B cell (primary cell): ENCODE data around the gene PLGRKT. TPM values are rescaled to one million over a fixed set of nuclear protein-coding genes. Genes with fewer than 3 reads are reported as not detected.

Experiments
- ATAC-seq: fragments of 200-7000 bp; cut with Tn5 transposase; one replicate; pipeline ENCODE4 v1.10.0; 2021; ENCODE audit warnings: low read depth, mild to moderate bottlenecking, moderate number of reproducible peaks, moderate library complexity
- CTCF ChIA-PET: fragments of 350-600 bp; sonication (Branson Sonifier 250); formaldehyde crosslinking; loops from one replicate; lab custom pipeline; 2021; ENCODE audit warnings: antibody characterized with exemption, inconsistent platforms; lab: Charles Lee
- POLR2A ChIA-PET: fragments of 350-600 bp; sonication (Branson Sonifier 250); formaldehyde crosslinking; loops from one replicate; lab custom pipeline; 2021; ENCODE audit warnings: antibody characterized with exemption; lab: Charles Lee
- DNase-seq: peaks from one replicate; pipeline ENCODE4 v3.0.0; 2013
- H2AFZ ChIP-seq: 2 replicates; pipeline ENCODE4 v1.6.1; 2012; ENCODE audit warnings: mild to moderate bottlenecking, low read depth, low read length; ENCODE audit not compliant: insufficient read depth, poor library complexity, severe bottlenecking
- H3K27ac ChIP-seq, 2 donors: 1 replicate in 1 of 2; 2 replicates in 1 of 2; pipeline ENCODE4 v1.5.1; 2012 to 2013; ENCODE audit warnings: low read length in 2 of 2, mild to moderate bottlenecking in 2 of 2, moderate library complexity in 1 of 2
- H3K27me3 ChIP-seq, 4 experiments: fragments of 200-600 bp in 1 of 4; sonication (generic) in 1 of 4; replicated peaks in 1 of 4; 1 replicate in 2 of 4; 2 replicates in 2 of 4; pipeline versions ENCODE4 v1.6.1 to v1.7.0; 2013 to 2016; ENCODE audit warnings: low read length in 3 of 4, mild to moderate bottlenecking in 2 of 4, mixed read lengths in 1 of 4, moderate library complexity in 1 of 4; ENCODE audit not compliant: insufficient read depth in 4 of 4, control insufficient read depth in 3 of 4; ENCODE audit errors: control extremely low read depth in 1 of 4
- H3K36me3 ChIP-seq, 2 experiments: replicated peaks in 1 of 2; 1 replicate in 1 of 2; 2 replicates in 1 of 2; pipeline versions ENCODE4 v1.6.1 to v1.7.1; 2013; ENCODE audit warnings: low read length in 1 of 2; ENCODE audit not compliant: insufficient read depth in 2 of 2, control insufficient read depth in 1 of 2; ENCODE audit errors: control extremely low read depth in 1 of 2, extremely low read depth in 1 of 2
- H3K4me1 ChIP-seq, 2 donors: fragments of 200-600 bp in 1 of 2; sonication (generic) in 1 of 2; 1 replicate in 1 of 2; 2 replicates in 1 of 2; pipeline versions ENCODE4 v1.5.1 to v1.6.1; 2013 to 2017; ENCODE audit warnings: low read length in 2 of 2; ENCODE audit not compliant: control insufficient read depth in 2 of 2, insufficient read depth in 2 of 2
- H3K4me2 ChIP-seq: replicated peaks from 2 replicates; pipeline ENCODE3; 2012; ENCODE audit warnings: mild to moderate bottlenecking, low read depth, low read length; ENCODE audit not compliant: poor library complexity, severe bottlenecking
- H3K4me3 ChIP-seq, 5 experiments: fragments of 200-600 bp in 1 of 5; sonication (generic) in 1 of 5; 1 replicate in 3 of 5; 2 replicates in 2 of 5; pipeline versions ENCODE4 v1.5.1 to v1.7.0; 2011 to 2016; ENCODE audit warnings: low read length in 4 of 5, mild to moderate bottlenecking in 4 of 5, low read depth in 2 of 5, control low read depth in 1 of 5, moderate library complexity in 1 of 5; ENCODE audit not compliant: insufficient read depth in 1 of 5; ENCODE audit errors: control extremely low read depth in 1 of 5, extremely low read depth in 1 of 5
- H3K79me2 ChIP-seq: fragments of 200-600 bp; sonication (generic); one replicate; pipeline ENCODE4 v1.6.0; 2016; ENCODE audit warnings: low read length; ENCODE audit not compliant: control insufficient read depth, insufficient read depth
- H3K9ac ChIP-seq: fragments of 200-600 bp; sonication (generic); 2 replicates; pipeline ENCODE4 v1.6.1; 2017; ENCODE audit warnings: mild to moderate bottlenecking, low read length, moderate library complexity
- H3K9me3 ChIP-seq, 3 donors: one replicate each; pipeline versions ENCODE4 v1.6.1 to v1.7.1; 2013; ENCODE audit warnings: low read length in 2 of 3; ENCODE audit not compliant: control insufficient read depth in 2 of 3, insufficient read depth in 1 of 3; ENCODE audit errors: control extremely low read depth in 1 of 3
- H4K20me1 ChIP-seq: 2 replicates; pipeline ENCODE4 v1.6.0; 2012; ENCODE audit warnings: mild to moderate bottlenecking, low read length; ENCODE audit not compliant: insufficient read depth, control insufficient read depth, poor library complexity, severe bottlenecking
- H3K27ac Mint-ChIP-seq: one replicate; pipeline ENCODE4 v1.8.0; 2021; ENCODE audit warnings: mixed read lengths
- H3K27me3 Mint-ChIP-seq: one replicate; pipeline ENCODE4 v1.8.0; 2021; ENCODE audit warnings: mixed read lengths
- H3K4me1 Mint-ChIP-seq: one replicate; pipeline ENCODE4 v1.8.0; 2021; ENCODE audit warnings: mixed read lengths
- H3K4me3 Mint-ChIP-seq: one replicate; pipeline ENCODE4 v1.8.0; 2021; ENCODE audit warnings: mixed read lengths
- H3K9me3 Mint-ChIP-seq: one replicate; pipeline ENCODE4 v1.8.0; 2022; ENCODE audit warnings: mixed read lengths; ENCODE audit not compliant: insufficient read depth
- CTCF ChIP-seq: fragments of 200-600 bp; IDR thresholded peaks from one replicate; pipeline ENCODE4 v1.8.0; 2022; ENCODE audit warnings: antibody characterized with exemption, mild to moderate bottlenecking
- EZH2 ChIP-seq: IDR thresholded peaks from 2 replicates; pipeline ENCODE4 v1.6.1; 2012; ENCODE audit warnings: borderline replicate concordance, low read depth, mild to moderate bottlenecking, moderate library complexity, low read length; ENCODE audit not compliant: insufficient read depth, poor library complexity, severe bottlenecking
- WGBS: methylation state at CpG from one replicate; pipeline ENCODE4 v1.1.5; 2013; ENCODE audit warnings: missing lambda C conversion rate; ENCODE audit not compliant: insufficient coverage; 5-methylcytosine and 5-hydroxymethylcytosine counted together
- intact Hi-C: fragments of 100-400 bp; cut with micrococcal nuclease; formaldehyde crosslinking; loops from one replicate; pipeline ENCODE4 v1.10.0; 2022
- polyA plus RNA-seq: library from polyadenylated mRNA; depleted of rRNA; stranded (reverse); fragments of >200 nt; gene quantifications from 2 replicates; pipeline ENCODE4 v1.2.3, GENCODE V29; 2012
- total RNA-seq, 2 donors: library from RNA; stranded (reverse); fragments of 120-200 nt in 1 of 2; gene quantifications; 1 replicate in 1 of 2; 2 replicates in 1 of 2; pipeline versions ENCODE4 v1.2.3 to v1.2.4, GENCODE V29; 2013 to 2022

PLGRKT gene
- total and polyA plus RNA-seq, 2 donors (not counting 1 experiment from before 2014, with no cell fraction given) = 8.4 to 11.0 TPM

GRCh38 chr9:5326893-5327548, 110.7 kb downstream of the PLGRKT start:
- ChIA-PET POLR2A (no interaction called here), CTCF (interaction anchor here (1.5 kb wide), 1 partner anchor 263 kb away, joined by 3 read pairs; no protein-coding TSS in a partner anchor)
- TF ChIP-seq EZH2 (no peak), CTCF (no peak)
- Histone ChIP-seq H3K4me1 (no peaks in the 10 kb centered on the region), H3K4me2 (no peak overlapping the region), H4K20me1 (no peaks in the 10 kb centered on the region), H2AFZ (no peak overlapping the region), H3K27me3 (no peaks in the 10 kb centered on the region), H3K36me3 (no peaks in the 10 kb centered on the region), H3K9me3 (no peaks in the 10 kb centered on the region), H3K79me2 (peaks cover 4% of the 10 kb centered on the region), H3K4me3 (no peak overlapping the region), H3K9ac (no peak overlapping the region), H3K27ac (no peak overlapping the region)
- intact Hi-C loops = no loop called here
- Mint-ChIP-seq H3K27me3 (no peaks in the 10 kb centered on the region), H3K4me3 (no peak overlapping the region), H3K27ac (no peak overlapping the region), H3K9me3 (no peaks in the 10 kb centered on the region), H3K4me1 (no peaks in the 10 kb centered on the region)
- ATAC-seq (no peak), DNase-seq (no peak)
- 97% methylated on average over 8 of the region's 10 CpGs for WGBS

GRCh38 chr9:5326187-5326586, 111.5 kb downstream of the PLGRKT start:
- no peaks in the 10 kb centered on the region for H3K4me1 Mint-ChIP-seq

More at GRCh38 chr9:5326187-5326586, 111.5 kb downstream of the PLGRKT start:
- no peaks in the 10 kb centered on the region for H3K36me3 ChIP-seq
- ChIA-PET CTCF (interaction anchor here (1.5 kb wide), 1 partner anchor 263 kb away, joined by 3 read pairs; no protein-coding TSS in a partner anchor), POLR2A (no interaction called here)
- H3K4me1 ChIP-seq = no peaks in the 10 kb centered on the region
- DNase-seq (no peak), ATAC-seq (no peak)
- no peaks in the 10 kb centered on the region for H4K20me1 ChIP-seq
- intact Hi-C loops = no loop called here
- no peak overlapping the region for H3K4me2 ChIP-seq
- H3K9ac ChIP-seq = no peak overlapping the region
- no peak overlapping the region for H3K27ac ChIP-seq
- TF ChIP-seq CTCF (no peak), EZH2 (no peak)
- H3K4me3 ChIP-seq = no peak overlapping the region
- H3K79me2 ChIP-seq = peaks cover 4% of the 10 kb centered on the region
- no peaks in the 10 kb centered on the region for H3K9me3 Mint-ChIP-seq
- no peaks in the 10 kb centered on the region for H3K9me3 ChIP-seq
- no peak overlapping the region for H2AFZ ChIP-seq
- H3K4me3 Mint-ChIP-seq = no peak overlapping the region
- H3K27me3 ChIP-seq = no peaks in the 10 kb centered on the region
- H3K27me3 Mint-ChIP-seq = no peaks in the 10 kb centered on the region
- H3K27ac Mint-ChIP-seq = no peak overlapping the region
